Kidney epithelial cell (primary cell): Measurements from ENCODE around the gene TLE3. TPM values are rescaled to one million over a fixed set of nuclear protein-coding genes. Genes with fewer than 3 reads are reported as not detected.

Experiments used
- DNase-seq: peaks from one replicate; pipeline ENCODE4 v3.0.0-alpha.2; 2010; ENCODE audit warnings: low read depth
- H3K27me3 ChIP-seq: 2 replicates; pipeline ENCODE4 v1.6.0; 2011; ENCODE audit warnings: low read length; ENCODE audit not compliant: control insufficient read depth, insufficient read depth
- H3K36me3 ChIP-seq: 2 replicates; pipeline ENCODE4 v1.5.1; 2011; ENCODE audit warnings: low read length; ENCODE audit not compliant: control insufficient read depth, insufficient read depth
- H3K4me3 ChIP-seq: 2 replicates; pipeline ENCODE4 v1.5.1; 2011; ENCODE audit warnings: low read depth, mild to moderate bottlenecking, control low read depth, low read length
- CTCF ChIP-seq: IDR thresholded peaks from 2 replicates; pipeline ENCODE4 v1.5.1; 2011; ENCODE audit warnings: mild to moderate bottlenecking, moderate library complexity, low read length, control low read depth, inconsistent platforms; ENCODE audit not compliant: insufficient read depth, poor library complexity, severe bottlenecking
- total RNA-seq: library from RNA; depleted of rRNA; stranded (reverse); fragments of >200 nt; gene quantifications from 2 replicates; pipeline ENCODE4 v1.2.3, GENCODE V29; 2015

The TLE3 gene
- total RNA-seq, 1 donor from 2014 or later, result 67.5 TPM

DNA sequence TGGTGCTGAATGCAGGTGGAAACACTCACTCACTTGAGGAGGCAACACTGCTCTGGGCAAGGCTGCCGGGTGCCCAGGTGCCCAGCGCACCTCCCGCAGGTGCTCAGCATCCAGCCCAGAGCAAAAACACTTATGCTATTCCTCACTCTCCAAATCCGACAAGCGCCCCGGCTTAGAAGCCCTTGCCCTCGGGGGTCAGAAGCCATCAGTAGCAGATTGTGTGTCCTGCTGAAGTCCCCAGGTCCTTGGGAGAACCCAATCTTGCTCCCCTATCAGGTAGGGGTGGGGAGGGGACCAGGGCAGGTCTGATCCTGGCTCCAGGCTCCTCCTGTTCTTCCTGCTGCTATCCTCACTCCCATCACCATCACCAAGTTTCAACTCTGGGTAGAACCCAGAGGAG is 46.7 kb downstream of the TLE3 start:
- DNase-seq, result no peak
- Histone ChIP-seq H3K4me3 (no peak overlapping the region), H3K27me3 (no peaks in the 10 kb centered on the region), H3K36me3 (peaks cover 11% of the 10 kb centered on the region)
- TF ChIP-seq CTCF, result no peak

GRCh38 chr15:70050441-70050840 is 47.3 kb downstream of the TLE3 start:
- TF ChIP-seq CTCF, result no peak
- Histone ChIP-seq H3K4me3 (no peak overlapping the region), H3K27me3 (no peaks in the 10 kb centered on the region), H3K36me3 (peaks cover 11% of the 10 kb centered on the region)
- no peak for DNase-seq

DNA sequence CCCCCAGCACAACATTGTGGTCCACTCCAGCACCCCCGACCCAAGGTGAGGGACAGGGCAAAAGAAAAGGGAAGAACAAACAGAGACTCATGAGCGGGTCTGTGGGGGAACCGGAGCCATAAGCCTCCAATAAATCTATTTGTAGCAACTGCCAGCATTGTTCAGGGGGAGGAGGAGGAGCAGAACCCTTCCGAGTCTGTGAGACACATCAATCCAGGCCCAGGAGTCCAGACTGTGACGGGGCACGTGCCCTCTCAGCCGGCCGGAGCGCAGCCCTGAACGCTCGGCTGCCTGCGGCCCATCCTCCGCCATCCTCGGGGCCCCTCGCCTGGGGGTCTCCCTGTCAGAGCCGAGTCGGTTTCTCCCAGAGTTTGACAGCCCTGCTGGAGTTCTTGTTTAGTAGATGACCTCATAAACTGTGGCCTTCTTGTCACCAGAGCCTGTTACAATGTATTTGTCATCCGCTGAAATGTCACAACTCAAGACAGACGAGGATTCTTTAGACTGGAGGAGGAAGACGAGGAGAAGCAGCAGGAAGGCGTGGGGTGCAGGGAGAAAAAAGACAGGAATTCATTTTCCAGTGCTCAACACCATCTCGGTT is 47.9 kb downstream of the TLE3 start:
- Histone ChIP-seq H3K27me3 (no peaks in the 10 kb centered on the region), H3K4me3 (no peak overlapping the region), H3K36me3 (peaks cover 11% of the 10 kb centered on the region)
- no peak for DNase-seq
- no peak for TF ChIP-seq CTCF

DNA sequence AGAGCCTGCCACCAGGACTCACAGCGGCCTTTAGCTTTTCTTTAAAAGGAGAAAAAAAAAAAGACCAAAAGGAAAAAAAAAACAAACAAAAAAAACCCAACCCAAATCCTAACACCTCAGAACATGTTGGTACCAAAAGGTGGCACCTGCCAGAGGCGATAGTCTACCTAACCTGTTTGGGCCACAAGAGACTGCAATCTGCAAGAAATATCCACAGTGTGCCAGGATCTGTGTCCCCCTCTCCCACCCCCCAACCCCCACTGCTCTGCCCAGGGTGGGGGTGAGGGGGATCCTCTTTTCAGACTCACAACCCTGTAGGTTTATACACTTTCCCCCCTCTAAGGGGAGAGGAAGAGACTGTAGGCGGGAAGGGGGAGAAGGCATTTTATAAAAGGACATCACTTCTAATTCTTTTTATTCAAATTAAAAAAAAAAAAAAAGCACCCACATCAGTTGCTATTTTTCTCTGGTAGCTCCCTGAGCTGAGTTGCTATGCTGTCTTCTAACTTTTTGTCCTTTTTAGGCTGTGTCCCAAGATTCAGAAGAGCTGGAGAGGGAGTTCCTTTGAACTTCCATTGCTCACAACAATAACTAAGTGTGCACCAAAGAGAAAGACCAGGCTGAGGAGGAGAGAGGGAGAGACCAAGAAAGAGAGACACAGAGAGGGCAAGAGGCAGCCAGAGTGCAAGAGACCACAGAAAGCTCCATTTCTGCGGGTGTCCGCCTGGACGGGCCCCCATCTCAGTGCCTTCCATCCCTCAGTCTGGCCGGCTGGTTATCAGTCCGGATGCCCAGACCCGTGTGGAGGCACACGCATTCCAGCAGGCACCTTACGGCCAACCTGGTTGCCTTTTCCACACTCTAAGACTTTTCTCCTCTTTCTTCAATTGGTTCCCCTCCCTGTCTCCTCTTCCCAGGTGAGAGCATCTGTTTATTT is 48.9 kb downstream of the TLE3 start:
- DNase-seq, result no peak
- no peak for TF ChIP-seq CTCF
- Histone ChIP-seq H3K36me3 (peaks cover 10% of the 10 kb centered on the region), H3K4me3 (no peak overlapping the region), H3K27me3 (no peaks in the 10 kb centered on the region)

DNA sequence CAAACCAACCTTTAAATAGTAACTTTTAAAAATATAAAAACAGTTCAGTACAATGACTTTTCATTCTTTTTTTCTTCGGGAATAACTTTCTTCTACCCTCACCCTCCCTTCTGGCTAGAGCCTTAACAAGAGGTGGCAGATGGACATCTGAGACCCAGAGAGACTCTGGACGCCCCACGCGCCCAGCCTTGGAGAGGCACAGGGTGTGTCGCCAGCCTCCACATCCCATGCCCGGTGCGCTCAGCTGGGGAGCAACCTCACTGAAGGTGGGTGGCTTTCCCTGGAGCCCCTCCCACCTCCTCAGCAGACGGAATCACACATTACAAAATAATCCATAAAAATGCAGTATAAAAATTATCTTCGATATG is 49.5 kb downstream of the TLE3 start:
- Histone ChIP-seq H3K36me3 (peaks cover 10% of the 10 kb centered on the region), H3K4me3 (no peak overlapping the region), H3K27me3 (no peaks in the 10 kb centered on the region)
- no peak for TF ChIP-seq CTCF
- no peak for DNase-seq
